HG02938 (cell line): Measurements from ENCODE around the gene GRB2.
A peak's percentile ranks its signal among the peaks of the same experiment; 100 is the strongest.
"Not testable (repeated sequence)": the region's sequence is repeated elsewhere in the genome, so short reads cannot be mapped to it uniquely, and the experiment has no call there.

Experiments used
- ATAC-seq: cut with Tn5 transposase; IDR thresholded peaks from one replicate; pipeline ENCODE4 v1.9.1; 2021; ENCODE audit warnings: mild to moderate bottlenecking, moderate library complexity; ENCODE audit not compliant: unreplicated experiment

The GRB2 gene

GRCh38 chr17:75289832-75290337 lies 115.6 kb downstream of the GRB2 start:
- ATAC-seq: peak; percentile 17

GRCh38 chr17:75289115-75289831 lies 116.2 kb downstream of the GRB2 start, which contains the start of gene SLC25A19:
SLC25A19 (minus strand) TSS chr17:75289433; CDS start chr17:75286764, 2,669 bp downstream.
- peak; percentile 94 for ATAC-seq

GRCh38 chr17:75288770-75289114 lies 116.7 kb downstream of the GRB2 start:
- peak; percentile 3 for ATAC-seq

- no peak for ATAC-seq
Measured at GRCh38 chr17:75288359-75288758, 117.1 kb downstream of the GRB2 start.

- ATAC-seq: no peak
Measured at GRCh38 chr17:75287221-75287620, 118.3 kb downstream of the GRB2 start.

GRCh38 chr17:75285123-75285522 lies 120.4 kb downstream of the GRB2 start:
- no peak for ATAC-seq

- ATAC-seq: not testable (repeated sequence)
Measured at GRCh38 chr17:75280189-75280588, 125.3 kb downstream of the GRB2 start.

- no peak for ATAC-seq
Measured at GRCh38 chr17:75277664-75278071, 127.8 kb downstream of the GRB2 start.

GRCh38 chr17:75273977-75274708 lies 131.3 kb downstream of the GRB2 start:
- ATAC-seq: no peak

GRCh38 chr17:75272848-75273184 lies 132.7 kb downstream of the GRB2 start:
- no peak for ATAC-seq

GRCh38 chr17:75271955-75272847 lies 133.3 kb downstream of the GRB2 start:
- ATAC-seq: no peak

DNA sequence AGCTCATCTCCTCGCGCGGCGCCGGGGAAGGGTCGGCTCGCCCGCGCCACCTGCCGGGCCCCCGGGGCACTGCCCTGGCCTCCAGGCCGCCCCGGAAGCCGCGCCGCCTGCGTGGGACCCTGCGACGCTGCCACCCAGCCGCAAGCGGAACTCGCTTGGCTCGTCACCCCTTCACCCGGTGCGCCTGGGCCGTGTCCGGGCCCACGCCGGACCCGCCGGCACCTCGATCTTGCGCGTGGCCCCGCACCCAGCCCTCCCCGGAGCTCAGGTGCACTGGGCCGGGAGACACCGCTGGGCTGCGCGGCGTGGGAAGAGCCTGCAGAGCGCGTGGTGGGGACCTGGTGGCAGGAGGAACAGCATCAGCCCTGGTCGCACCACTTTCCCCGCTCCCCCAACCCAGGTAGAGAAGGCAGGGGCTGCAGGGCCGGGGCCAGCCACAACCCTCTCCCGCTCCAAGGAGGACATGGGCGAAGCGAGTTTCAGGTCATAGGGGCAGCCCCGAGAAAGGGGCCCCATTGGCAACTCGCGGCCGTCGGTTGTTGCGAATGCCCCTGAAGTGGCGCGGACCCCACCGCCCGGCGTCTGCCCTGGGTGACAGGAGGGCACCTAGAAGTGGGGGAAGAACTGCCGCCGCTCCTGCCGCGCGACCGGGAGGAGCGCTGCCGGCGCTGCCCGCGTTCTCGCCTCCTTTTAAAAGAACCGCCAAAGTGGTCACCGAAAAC lies 134.1 kb downstream of the GRB2 start:
- peak; percentile 49 for ATAC-seq

DNA sequence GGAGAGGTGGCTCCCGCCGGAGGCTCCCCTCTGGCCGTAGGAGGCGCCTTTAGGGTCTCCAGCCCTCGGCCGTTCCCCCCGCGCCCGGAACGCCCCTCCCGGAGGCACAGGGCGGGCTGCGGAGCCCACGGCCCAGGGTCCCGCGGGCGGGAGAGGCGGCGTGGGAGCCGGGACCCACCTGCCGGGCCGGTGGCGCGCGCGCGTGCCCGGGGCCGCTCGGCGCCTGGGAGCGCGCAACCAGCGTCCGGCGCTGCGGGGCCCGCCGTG lies 134.6 kb downstream of the GRB2 start, which contains the start of gene MIF4GD:
MIF4GD (minus strand) TSS at position 266 of the 267 bp plus-strand sequence. CDS start 1,036 bp downstream, outside the sequence.
- no peak for ATAC-seq

- peak; percentile 36 for ATAC-seq
Measured at GRCh38 chr17:75270218-75270965, 135.1 kb downstream of the GRB2 start.

DNA sequence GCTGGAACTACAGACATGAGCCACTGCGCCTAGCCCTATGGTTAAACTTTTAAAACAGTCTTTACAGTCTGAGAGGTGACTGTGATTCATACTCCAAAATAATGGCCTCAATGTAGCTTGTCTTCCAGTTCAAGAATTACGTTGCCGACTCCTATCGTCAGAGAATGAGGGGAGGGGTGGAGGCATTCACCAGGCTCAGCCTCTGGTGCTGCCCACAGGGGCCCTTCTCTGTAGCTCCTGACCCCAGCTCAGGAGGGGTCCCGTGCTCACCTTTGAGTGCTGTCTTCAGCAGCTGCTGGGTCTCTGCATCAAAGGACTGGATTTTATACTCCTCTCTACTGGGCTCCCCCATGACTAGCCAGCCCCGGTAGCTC lies 135.6 kb downstream of the GRB2 start:
- ATAC-seq: no peak
